ENCODE data around the gene ELP4.
A peak's percentile ranks its signal among the peaks of the same experiment; 100 is the strongest.

Gene ELP4

DNA sequence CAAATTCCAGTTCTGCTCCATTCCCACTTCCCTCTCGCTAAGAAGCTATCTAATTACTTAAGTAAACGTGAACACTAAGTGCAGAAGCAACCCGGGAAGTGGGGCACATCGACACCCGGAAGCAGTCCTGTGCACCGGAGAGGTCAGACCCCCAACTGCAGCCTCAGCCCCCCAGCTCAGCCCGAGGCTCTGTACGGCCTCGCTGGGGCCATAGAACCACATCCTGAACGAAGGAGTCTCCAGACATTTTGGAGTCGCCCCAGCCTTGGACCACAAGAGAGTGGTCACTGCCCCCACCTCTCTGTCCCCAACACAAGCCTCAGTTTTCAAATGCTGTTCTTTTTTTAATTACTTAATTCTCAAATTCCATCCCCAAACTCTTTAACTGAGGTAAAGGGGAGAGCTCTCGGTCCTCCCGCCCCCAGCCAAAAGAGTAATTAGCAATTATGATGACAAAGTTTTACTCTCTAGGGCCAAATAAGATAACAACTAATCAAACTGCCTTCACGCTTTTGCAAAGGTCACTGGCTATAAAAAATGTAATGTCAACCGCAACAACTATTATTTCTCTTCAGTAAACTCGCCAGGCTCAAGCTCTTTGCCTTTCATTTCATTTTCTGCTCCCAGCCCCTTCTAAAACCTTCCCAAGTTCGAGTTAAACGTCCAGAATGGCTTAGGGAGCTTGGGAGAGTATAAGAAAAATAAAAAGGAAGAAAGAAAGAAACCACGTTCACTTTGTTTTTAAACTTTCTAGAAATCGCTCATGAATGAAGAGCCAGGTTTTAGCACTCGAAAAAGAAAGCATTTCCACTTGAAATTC is 299.4 kb downstream of the ELP4 start:
- TF ChIP-seq, protein P1, sequence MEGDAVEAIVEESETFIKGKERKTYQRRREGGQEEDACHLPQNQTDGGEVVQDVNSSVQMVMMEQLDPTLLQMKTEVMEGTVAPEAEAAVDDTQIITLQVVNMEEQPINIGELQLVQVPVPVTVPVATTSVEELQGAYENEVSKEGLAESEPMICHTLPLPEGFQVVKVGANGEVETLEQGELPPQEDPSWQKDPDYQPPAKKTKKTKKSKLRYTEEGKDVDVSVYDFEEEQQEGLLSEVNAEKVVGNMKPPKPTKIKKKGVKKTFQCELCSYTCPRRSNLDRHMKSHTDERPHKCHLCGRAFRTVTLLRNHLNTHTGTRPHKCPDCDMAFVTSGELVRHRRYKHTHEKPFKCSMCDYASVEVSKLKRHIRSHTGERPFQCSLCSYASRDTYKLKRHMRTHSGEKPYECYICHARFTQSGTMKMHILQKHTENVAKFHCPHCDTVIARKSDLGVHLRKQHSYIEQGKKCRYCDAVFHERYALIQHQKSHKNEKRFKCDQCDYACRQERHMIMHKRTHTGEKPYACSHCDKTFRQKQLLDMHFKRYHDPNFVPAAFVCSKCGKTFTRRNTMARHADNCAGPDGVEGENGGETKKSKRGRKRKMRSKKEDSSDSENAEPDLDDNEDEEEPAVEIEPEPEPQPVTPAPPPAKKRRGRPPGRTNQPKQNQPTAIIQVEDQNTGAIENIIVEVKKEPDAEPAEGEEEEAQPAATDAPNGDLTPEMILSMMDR (IDR thresholded peaks at IDR 0.05; ENCODE audit: low read depth, low read length): no peak
- DNase-seq (ENCODE audit: low read depth, low spot score): no peak
- in situ Hi-C loops (cut with HindIII; ENCODE audit: low sequenced_read_pairs): no loop called here
- peak overlapping the region; percentile 60 for H3K4me3 ChIP-seq (ENCODE audit: low read depth, low read length)

DNA sequence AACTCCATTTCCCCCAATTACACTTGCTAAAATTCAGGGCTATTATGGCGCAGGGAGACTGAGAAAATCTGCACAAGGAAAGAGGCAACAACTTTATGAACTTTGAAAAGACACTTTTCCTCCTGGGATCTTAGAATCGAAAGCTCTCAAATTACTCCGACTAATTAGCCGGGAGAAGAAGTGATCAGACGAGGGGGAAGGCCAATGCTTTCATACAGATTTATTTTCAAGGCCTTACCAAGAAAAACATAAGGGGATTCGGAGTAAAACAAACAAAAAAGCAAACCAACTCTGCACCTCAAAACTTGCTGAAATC is 299.9 kb downstream of the ELP4 start:
- TF ChIP-seq, protein P1 (IDR thresholded peaks at IDR 0.05; ENCODE audit: low read depth, low read length): no peak
- DNase-seq (ENCODE audit: low read depth, low spot score): no peak
- peak overlapping the region; percentile 60 for H3K4me3 ChIP-seq (ENCODE audit: low read depth, low read length)
- in situ Hi-C loops (cut with HindIII; ENCODE audit: low sequenced_read_pairs): no loop called here

DNA sequence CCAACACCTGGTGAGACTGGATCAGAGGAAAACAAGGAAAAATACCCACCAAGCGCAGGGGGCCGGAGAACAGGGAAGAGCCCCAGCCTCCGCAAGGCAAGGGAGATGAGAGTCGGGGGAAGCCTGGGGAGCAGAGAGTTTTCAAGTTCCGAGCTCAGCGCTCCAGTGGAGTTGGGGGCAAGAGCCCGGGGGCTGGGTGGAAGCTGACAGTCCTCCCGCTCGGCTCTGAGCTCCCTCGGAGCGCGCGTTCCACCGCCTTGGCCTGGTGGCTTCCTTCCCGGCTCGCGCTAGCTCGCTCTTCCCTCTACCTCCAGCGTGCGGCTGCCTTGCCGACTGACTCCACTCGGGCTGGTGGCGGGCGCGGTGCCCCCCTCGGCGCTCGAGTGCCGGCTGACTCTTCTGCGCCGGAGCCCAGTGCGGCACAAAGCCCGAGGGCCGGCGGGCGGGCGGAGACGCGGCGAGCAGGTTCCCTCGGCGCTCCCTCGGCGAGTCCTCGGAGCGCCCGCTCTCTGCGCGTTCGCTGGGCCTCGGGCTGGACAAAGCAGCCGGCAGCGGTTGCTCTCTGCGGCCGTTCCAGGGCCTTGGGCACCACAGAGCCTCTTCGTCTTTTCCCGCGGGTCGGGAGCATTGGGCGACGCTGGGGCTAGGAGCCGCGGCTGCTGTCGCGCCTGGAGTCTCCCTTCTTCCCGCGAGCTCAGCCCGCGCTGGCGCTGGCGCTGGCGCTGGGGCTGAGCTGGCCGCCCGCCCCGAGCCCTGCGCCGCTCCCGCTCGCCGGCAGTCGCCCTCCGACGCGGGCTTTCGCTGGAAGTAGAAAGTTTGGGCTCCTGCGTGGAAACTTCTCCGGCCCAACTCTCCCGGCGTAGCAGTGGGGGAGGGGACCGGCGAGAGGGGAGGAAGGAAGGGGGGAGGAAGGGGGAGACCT is 300.6 kb downstream of the ELP4 start:
- in situ Hi-C loops (cut with HindIII; ENCODE audit: low sequenced_read_pairs): no loop called here
- TF ChIP-seq, protein P1 (IDR thresholded peaks at IDR 0.05; ENCODE audit: low read depth, low read length): no peak
- peak; percentile 62 for DNase-seq (ENCODE audit: low read depth, low spot score)
- H3K4me3 ChIP-seq (ENCODE audit: low read depth, low read length): peak overlapping the region; percentile 60

DNA sequence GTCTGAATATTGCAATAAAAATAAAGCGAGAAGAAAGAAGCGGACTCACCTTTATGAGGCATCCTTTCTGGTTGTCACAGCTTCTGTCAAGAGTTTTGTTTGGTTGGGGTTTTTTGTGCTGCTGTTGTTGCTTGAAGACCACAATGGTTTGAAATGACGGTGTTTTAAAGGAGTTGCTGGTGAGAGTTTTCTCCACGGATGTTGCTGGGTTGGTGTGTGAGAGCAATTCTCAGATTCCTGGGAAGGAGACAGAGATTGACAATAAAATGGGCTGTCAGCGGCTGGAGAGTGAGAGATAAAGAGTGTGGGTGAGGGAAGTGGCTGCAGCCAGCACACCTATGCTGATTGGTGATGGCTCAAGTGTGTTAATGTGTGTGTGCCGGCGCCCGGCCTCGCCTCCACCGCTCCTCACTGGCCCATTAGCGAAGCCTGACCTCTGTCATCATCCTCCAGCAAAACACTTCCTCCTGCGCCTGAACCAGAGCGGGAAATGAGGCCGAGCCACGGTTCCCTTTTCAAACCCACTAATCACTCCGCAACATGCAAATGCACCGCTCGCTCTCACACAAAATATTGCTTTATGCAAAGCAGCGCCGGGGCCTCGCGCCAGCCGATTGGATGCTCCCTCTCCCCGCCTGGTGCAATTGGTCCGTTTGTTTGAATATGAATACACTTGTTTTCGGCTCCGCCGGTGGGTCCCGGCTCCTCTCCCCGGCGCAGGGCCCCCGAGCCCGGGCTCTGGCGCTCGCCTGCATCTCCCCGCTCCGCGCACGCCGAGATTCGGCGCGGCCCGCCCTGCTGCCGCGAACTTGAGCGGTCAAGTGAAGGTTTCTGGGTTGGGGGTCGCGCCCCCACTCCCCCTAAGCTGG is 301.4 kb downstream of the ELP4 start, which contains the start of gene PAX6:
Gene PAX6 (minus strand): TSS at position 544 of the 869 bp plus-strand sequence. CDS start 4,911 bp downstream, outside the sequence.
- H3K4me3 ChIP-seq (ENCODE audit: low read depth, low read length): peak within 1 kb of the TSS; percentile 60
- in situ Hi-C loops (cut with HindIII; ENCODE audit: low sequenced_read_pairs): no loop called here
- DNase-seq (ENCODE audit: low read depth, low spot score): peak; percentile 96
- TF ChIP-seq, protein P1 (IDR thresholded peaks at IDR 0.05; ENCODE audit: low read depth, low read length): no peak

DNA sequence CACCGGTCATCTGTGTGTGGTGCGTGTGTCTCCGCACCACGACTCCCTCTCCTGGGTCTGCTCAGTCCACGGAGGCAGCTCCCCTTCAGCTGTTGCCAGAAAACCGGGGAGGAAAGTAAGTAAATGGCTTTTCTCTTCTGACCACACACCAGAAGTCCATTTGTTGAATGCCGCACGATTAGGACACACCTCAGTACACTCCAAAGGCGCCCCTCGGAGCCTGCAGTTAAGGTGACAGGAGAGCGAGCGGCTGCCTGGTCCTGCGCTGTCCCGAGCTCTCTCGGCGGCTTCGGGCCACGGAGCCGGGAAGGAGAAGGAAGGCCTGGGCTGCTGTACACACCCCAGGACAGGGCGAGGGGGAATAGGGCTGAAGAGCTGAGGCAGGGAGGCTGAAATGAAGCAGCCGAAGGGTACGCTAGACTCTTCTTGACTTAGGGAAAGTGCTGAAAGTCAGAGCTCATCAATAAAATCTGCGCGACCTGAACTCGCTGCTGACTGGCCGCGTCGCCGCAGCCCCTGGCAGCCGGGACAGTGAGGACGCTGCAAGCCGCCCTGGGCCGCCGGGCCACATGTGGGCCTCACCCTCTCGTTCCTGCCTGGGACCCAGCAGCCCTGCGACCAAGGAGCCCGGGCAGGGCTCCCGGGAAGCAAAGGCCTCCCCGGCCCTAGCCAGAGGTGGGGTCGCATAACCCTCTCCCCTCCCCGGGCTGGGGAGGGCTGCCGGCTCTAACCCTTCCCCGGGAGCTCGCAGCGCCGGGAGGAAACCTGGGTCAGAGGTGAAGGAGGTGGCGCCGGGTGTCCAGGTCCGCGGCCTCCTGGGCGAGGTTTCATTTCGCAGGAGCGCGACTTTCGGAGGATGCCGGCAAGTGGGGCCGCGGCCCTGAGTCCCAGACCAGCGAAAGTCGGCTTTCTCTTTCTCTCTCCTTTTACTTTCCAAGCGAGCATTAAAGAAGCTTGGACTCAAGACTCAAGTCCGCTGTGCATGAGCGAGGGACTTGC is 303.1 kb downstream of the ELP4 start:
- TF ChIP-seq, protein P1 (IDR thresholded peaks at IDR 0.05; ENCODE audit: low read depth, low read length): no peak
- H3K4me3 ChIP-seq (ENCODE audit: low read depth, low read length): peak overlapping the region; percentile 34
- DNase-seq (ENCODE audit: low read depth, low spot score): peak; percentile 59
- in situ Hi-C loops (cut with HindIII; ENCODE audit: low sequenced_read_pairs): no loop called here
